ENCODE data around the gene TRMT2B.

- TF ChIP-seq CTCF (IDR thresholded peaks at IDR 0.05) (no peak), EP300 (IDR thresholded peaks at IDR 0.05) (no peak), POLR2A (IDR thresholded peaks at IDR 0.05) (no peak)
These were observed 71.1 kb downstream of the TRMT2B start for GRCh38 chrX:100980608-100981497.
